HEK293 (cell line): ENCODE measurements around the gene C16orf86.

Source experiments
- CTCF ChIA-PET: fragments of 350-600 bp; formaldehyde crosslinking; extraction: SDS; loops from one replicate; lab custom pipeline; 2021; ENCODE audit warnings: antibody characterized with exemption; lab: Yijun Ruan, JAX
- POLR2A ChIA-PET: fragments of 300-600 bp; formaldehyde crosslinking; extraction: SDS; loops from one replicate; lab custom pipeline; 2020; ENCODE audit warnings: antibody characterized with exemption, inconsistent platforms; lab: Yijun Ruan, JAX
- H3K27ac ChIP-seq: fragments of 200-500 bp; sonication (Bioruptor generic); 2 replicates; pipeline ENCODE4 v1.5.1; 2014; ENCODE audit warnings: low read depth, low read length, control low read depth, inconsistent platforms; ENCODE audit errors: extremely low read depth
- H3K36me3 ChIP-seq, 2 experiments: fragments of 200-500 bp in 1 of 2; sonication (Bioruptor generic) in 1 of 2; 1 replicate in 1 of 2; 2 replicates in 1 of 2; pipeline ENCODE4 v1.5.1; 2014 to 2017; ENCODE audit warnings: inconsistent platforms in 2 of 2, low read length in 2 of 2; ENCODE audit not compliant: control insufficient read depth in 2 of 2, insufficient read depth in 1 of 2
- H3K4me1 ChIP-seq: fragments of 200-500 bp; sonication (Bioruptor generic); 2 replicates; pipeline ENCODE4 v1.5.1; 2014; ENCODE audit warnings: mild to moderate bottlenecking, low read length, inconsistent platforms; ENCODE audit not compliant: control insufficient read depth, insufficient read depth
- H3K4me3 ChIP-seq: 2 replicates; pipeline ENCODE4 v1.5.1; 2011; ENCODE audit warnings: low read depth, mild to moderate bottlenecking, control low read depth, low read length, moderate library complexity
- H3K9me3 ChIP-seq: fragments of 200-500 bp; sonication (Bioruptor generic); 2 replicates; pipeline ENCODE4 v1.5.1; 2014; ENCODE audit warnings: low read depth, low read length, inconsistent platforms; ENCODE audit not compliant: control insufficient read depth, insufficient read depth
- ZBTB8A ChIP-seq: fragments of 450-650 bp; formaldehyde crosslinking; IDR thresholded peaks from 2 replicates; pipeline ENCODE4 v1.5.1; 2016; ENCODE audit warnings: missing biosample characterization, missing genetic modification characterization
- ZIC2 ChIP-seq: fragments of 450-650 bp; formaldehyde crosslinking; IDR thresholded peaks from 2 replicates; pipeline ENCODE4 v1.5.1; 2016; ENCODE audit warnings: missing biosample characterization, missing genetic modification characterization
- ZNF132 ChIP-seq: fragments of 450-650 bp; formaldehyde crosslinking; IDR thresholded peaks from 2 replicates; pipeline ENCODE4 v1.5.1; 2017; ENCODE audit warnings: missing biosample characterization, missing genetic modification characterization, borderline replicate concordance
- ZNF133 ChIP-seq: fragments of 450-650 bp; formaldehyde crosslinking; IDR thresholded peaks from 2 replicates; pipeline ENCODE4 v1.5.1; 2016; ENCODE audit warnings: missing biosample characterization, missing genetic modification characterization
- ZNF16 ChIP-seq: fragments of 450-650 bp; formaldehyde crosslinking; IDR thresholded peaks from 2 replicates; pipeline ENCODE4 v1.5.1; 2016; ENCODE audit warnings: low read depth, missing biosample characterization, missing genetic modification characterization
- ZNF23 ChIP-seq: fragments of 450-650 bp; formaldehyde crosslinking; IDR thresholded peaks from 2 replicates; pipeline ENCODE4 v1.5.1; 2016; ENCODE audit warnings: missing biosample characterization, missing genetic modification characterization, borderline replicate concordance
- ZNF292 ChIP-seq: fragments of 450-650 bp; formaldehyde crosslinking; IDR thresholded peaks from 2 replicates; pipeline ENCODE4 v1.5.1; 2016; ENCODE audit warnings: low read depth, missing biosample characterization, missing genetic modification characterization, borderline replicate concordance
- ZNF354C ChIP-seq: fragments of 450-650 bp; formaldehyde crosslinking; IDR thresholded peaks from 2 replicates; pipeline ENCODE4 v1.5.1; 2016; ENCODE audit warnings: missing biosample characterization, missing genetic modification characterization, low read depth, borderline replicate concordance
- ZNF362 ChIP-seq: fragments of 450-650 bp; formaldehyde crosslinking; IDR thresholded peaks from 2 replicates; pipeline ENCODE4 v1.5.1; 2016; ENCODE audit warnings: missing biosample characterization, missing genetic modification characterization
- ZNF501 ChIP-seq: fragments of 450-650 bp; formaldehyde crosslinking; IDR thresholded peaks from 2 replicates; pipeline ENCODE4 v1.5.1; 2016; ENCODE audit warnings: missing biosample characterization, missing genetic modification characterization
- ZNF548 ChIP-seq: fragments of 450-650 bp; formaldehyde crosslinking; IDR thresholded peaks from 2 replicates; pipeline ENCODE4 v1.5.1; 2016; ENCODE audit warnings: missing biosample characterization, missing genetic modification characterization
- ZNF555 ChIP-seq: fragments of 450-650 bp; formaldehyde crosslinking; conservative IDR thresholded peaks from 2 replicates; pipeline ENCODE4 v1.5.1; 2017; ENCODE audit warnings: missing biosample characterization, mild to moderate bottlenecking, missing genetic modification characterization, inconsistent platforms
- ZNF558 ChIP-seq: fragments of 450-650 bp; formaldehyde crosslinking; IDR thresholded peaks from 2 replicates; pipeline ENCODE4 v1.5.1; 2016; ENCODE audit warnings: missing biosample characterization, missing genetic modification characterization
- ZNF560 ChIP-seq: fragments of 450-650 bp; formaldehyde crosslinking; IDR thresholded peaks from 2 replicates; pipeline ENCODE4 v1.5.1; 2017; ENCODE audit warnings: missing biosample characterization, missing genetic modification characterization, borderline replicate concordance
- ZNF623 ChIP-seq: fragments of 450-650 bp; formaldehyde crosslinking; IDR thresholded peaks from 2 replicates; pipeline ENCODE4 v1.5.1; 2016; ENCODE audit warnings: missing biosample characterization, missing genetic modification characterization
- ZNF645 ChIP-seq: fragments of 450-650 bp; formaldehyde crosslinking; IDR thresholded peaks from 2 replicates; pipeline ENCODE4; 2016; ENCODE audit warnings: missing biosample characterization, missing genetic modification characterization
- ZNF654 ChIP-seq: fragments of 450-650 bp; formaldehyde crosslinking; IDR thresholded peaks from 2 replicates; pipeline ENCODE4 v1.5.1; 2016; ENCODE audit warnings: low read depth, missing biosample characterization, missing genetic modification characterization
- ZNF660 ChIP-seq: fragments of 450-650 bp; IDR thresholded peaks from 2 replicates; pipeline ENCODE4 v1.5.1; 2018; ENCODE audit warnings: missing biosample characterization, mild to moderate bottlenecking, missing genetic modification characterization
- ZNF692 ChIP-seq: fragments of 450-650 bp; formaldehyde crosslinking; IDR thresholded peaks from 2 replicates; pipeline ENCODE4 v1.5.1; 2016; ENCODE audit warnings: missing biosample characterization, missing genetic modification characterization
- ZNF768 ChIP-seq: fragments of 450-650 bp; formaldehyde crosslinking; IDR thresholded peaks from 2 replicates; pipeline ENCODE4 v1.5.1; 2018; ENCODE audit warnings: missing biosample characterization, mild to moderate bottlenecking, missing genetic modification characterization
- TF ChIP-seq, protein P1 (sequence below): fragments of 450-650 bp; formaldehyde crosslinking; IDR thresholded peaks from 2 replicates; pipeline ENCODE4 v1.5.1; 2016; ENCODE audit warnings: missing biosample characterization, missing genetic modification characterization

Gene C16orf86

GRCh38 chr16:67710607-67711006 lies 44.0 kb downstream of the C16orf86 start:
- POLR2A ChIA-PET = no interaction called here
- no peak overlapping the region for H3K4me3 ChIP-seq
- TF ChIP-seq ZNF501 (tag by site-specific recombination) = no peak
- TF ChIP-seq ZNF660 (tag by site-specific recombination) = no peak
- TF ChIP-seq, all 188 proteins: peak for 0
- H3K27ac ChIP-seq = no peak overlapping the region
- no peaks in the 10 kb centered on the region for H3K9me3 ChIP-seq
- H3K4me1 ChIP-seq = no peaks in the 10 kb centered on the region
- CTCF ChIA-PET = interaction anchor here (1.2 kb wide), 1 partner anchor 8 kb away, joined by 5 read pairs; no protein-coding TSS in a partner anchor
- peaks cover 0 to 9% of the 10 kb centered on the region in 2 experiments; a peak in 2 of 3 replicates for H3K36me3 ChIP-seq

DNA sequence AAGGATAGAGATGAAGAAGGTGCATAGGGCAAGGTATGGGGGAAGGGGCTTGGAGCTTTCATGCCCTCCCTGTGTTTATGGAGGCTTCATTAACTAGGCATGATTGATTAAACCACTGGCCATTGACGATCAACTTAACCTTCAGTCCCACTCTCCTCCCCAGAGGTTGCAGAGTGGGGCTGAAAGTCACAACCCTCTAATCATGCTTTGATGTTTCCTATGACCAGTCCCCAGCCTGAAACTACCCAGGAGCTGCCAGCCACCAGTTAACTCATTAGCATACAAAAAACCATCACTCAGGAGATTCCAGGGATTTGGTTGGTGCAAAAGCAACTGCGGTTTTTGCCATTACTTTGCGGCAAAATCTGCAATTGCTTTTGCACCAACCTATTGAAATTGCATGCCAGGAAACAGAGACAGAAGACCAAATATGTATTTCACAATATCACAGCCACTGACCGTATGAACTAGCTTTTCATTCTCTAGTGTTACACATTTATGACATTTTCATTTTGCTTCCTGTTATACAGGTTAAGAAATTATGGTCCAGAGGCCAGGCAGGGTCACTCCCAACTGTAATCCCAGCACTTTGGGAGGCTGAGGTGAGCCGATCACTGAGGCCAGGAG lies 47.1 kb downstream of the C16orf86 start:
- TF ChIP-seq ZNF560 (tag by site-specific recombination) (no peak), ZNF548 (no peak), ZNF654 (tag by site-specific recombination) (no peak), ZBTB8A (tag by site-specific recombination) (no peak), ZNF768 (no peak), ZNF555 (tag by site-specific recombination) (no peak), ZNF292 (tag by site-specific recombination) (no peak), ZNF558 (tag by site-specific recombination) (no peak)
- TF ChIP-seq, protein P1, sequence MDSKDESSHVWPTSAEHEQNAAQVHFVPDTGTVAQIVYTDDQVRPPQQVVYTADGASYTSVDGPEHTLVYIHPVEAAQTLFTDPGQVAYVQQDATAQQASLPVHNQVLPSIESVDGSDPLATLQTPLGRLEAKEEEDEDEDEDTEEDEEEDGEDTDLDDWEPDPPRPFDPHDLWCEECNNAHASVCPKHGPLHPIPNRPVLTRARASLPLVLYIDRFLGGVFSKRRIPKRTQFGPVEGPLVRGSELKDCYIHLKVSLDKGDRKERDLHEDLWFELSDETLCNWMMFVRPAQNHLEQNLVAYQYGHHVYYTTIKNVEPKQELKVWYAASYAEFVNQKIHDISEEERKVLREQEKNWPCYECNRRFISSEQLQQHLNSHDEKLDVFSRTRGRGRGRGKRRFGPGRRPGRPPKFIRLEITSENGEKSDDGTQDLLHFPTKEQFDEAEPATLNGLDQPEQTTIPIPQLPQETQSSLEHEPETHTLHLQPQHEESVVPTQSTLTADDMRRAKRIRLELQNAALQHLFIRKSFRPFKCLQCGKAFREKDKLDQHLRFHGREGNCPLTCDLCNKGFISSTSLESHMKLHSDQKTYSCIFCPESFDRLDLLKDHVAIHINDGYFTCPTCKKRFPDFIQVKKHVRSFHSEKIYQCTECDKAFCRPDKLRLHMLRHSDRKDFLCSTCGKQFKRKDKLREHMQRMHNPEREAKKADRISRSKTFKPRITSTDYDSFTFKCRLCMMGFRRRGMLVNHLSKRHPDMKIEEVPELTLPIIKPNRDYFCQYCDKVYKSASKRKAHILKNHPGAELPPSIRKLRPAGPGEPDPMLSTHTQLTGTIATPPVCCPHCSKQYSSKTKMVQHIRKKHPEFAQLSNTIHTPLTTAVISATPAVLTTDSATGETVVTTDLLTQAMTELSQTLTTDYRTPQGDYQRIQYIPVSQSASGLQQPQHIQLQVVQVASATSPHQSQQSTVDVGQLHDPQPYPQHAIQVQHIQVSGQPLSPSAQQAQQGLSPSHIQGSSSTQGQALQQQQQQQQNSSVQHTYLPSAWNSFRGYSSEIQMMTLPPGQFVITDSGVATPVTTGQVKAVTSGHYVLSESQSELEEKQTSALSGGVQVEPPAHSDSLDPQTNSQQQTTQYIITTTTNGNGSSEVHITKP (tag by site-specific recombination) = no peak
- TF ChIP-seq, all 188 proteins: peak for 0
- H3K9me3 ChIP-seq = no peaks in the 10 kb centered on the region
- CTCF ChIA-PET = interaction anchor here (0.6 to 3.4 kb wide), 3 partner anchors 39 to 193 kb away, joined by 3 to 12 read pairs (median 4); no protein-coding TSS in a partner anchor
- H3K27ac ChIP-seq = no peak overlapping the region
- H3K4me1 ChIP-seq = no peaks in the 10 kb centered on the region
- H3K4me3 ChIP-seq = no peak overlapping the region
- POLR2A ChIA-PET = no interaction called here
- peaks cover 0 to 17% of the 10 kb centered on the region in 2 experiments; a peak in 2 of 3 replicates for H3K36me3 ChIP-seq

DNA sequence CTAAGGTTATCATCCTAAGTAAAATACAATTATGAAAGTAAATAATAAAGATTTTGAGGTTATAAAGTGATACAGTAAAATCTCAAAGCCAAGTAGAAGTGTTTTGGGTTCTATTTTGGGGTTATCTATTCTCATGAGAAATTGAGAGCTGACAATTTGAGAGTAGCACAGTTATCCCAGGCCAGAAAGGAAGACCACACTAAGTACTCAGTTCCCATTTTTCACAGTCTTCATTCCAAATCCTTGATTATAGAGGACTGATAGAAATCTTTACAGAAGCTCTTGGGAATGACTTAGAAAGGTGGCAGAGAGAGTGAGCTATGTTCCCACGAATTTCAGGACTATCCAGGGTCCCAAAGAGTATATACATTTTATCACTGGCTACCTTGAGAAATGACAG lies 47.9 kb downstream of the C16orf86 start:
- H3K9me3 ChIP-seq = no peaks in the 10 kb centered on the region
- H3K36me3 ChIP-seq = peaks cover 0 to 17% of the 10 kb centered on the region in 2 experiments; a peak in 2 of 3 replicates
- POLR2A ChIA-PET = no interaction called here
- no peak overlapping the region for H3K4me3 ChIP-seq
- CTCF ChIA-PET = interaction anchor here (0.6 to 3.4 kb wide), 4 partner anchors 23 to 193 kb away, joined by 3 to 12 read pairs (median 4); no protein-coding TSS in a partner anchor
- no peak overlapping the region for H3K27ac ChIP-seq
- no peaks in the 10 kb centered on the region for H3K4me1 ChIP-seq
- TF ChIP-seq ZNF623 (tag by site-specific recombination) = no peak
- no peak for TF ChIP-seq ZNF660 (tag by site-specific recombination)
- no peak for TF ChIP-seq ZNF354C
- TF ChIP-seq ZNF23 (tag by site-specific recombination) = no peak
- TF ChIP-seq ZNF362 (tag by site-specific recombination) = no peak
- no peak for TF ChIP-seq ZNF133 (tag by site-specific recombination)
- no peak for TF ChIP-seq ZIC2 (tag by site-specific recombination)
- no peak for TF ChIP-seq ZNF692 (tag by site-specific recombination)
- no peak for TF ChIP-seq ZNF645 (tag by site-specific recombination)
- no peak for TF ChIP-seq ZNF16 (tag by site-specific recombination)
- no peak for TF ChIP-seq ZNF132
